IPS-15b (cell line): ENCODE results near the gene VPS4A.

Source experiments
- H3K27me3 ChIP-seq: one replicate; pipeline ENCODE4 v1.6.1; 2013; ENCODE audit warnings: low read length; ENCODE audit not compliant: control insufficient read depth, insufficient read depth
- H3K36me3 ChIP-seq: one replicate; pipeline ENCODE4 v1.6.1; 2013; ENCODE audit warnings: low read length; ENCODE audit not compliant: control insufficient read depth, insufficient read depth
- H3K4me1 ChIP-seq: one replicate; pipeline ENCODE4 v1.6.1; 2013; ENCODE audit warnings: mild to moderate bottlenecking, low read length; ENCODE audit not compliant: control insufficient read depth, insufficient read depth
- H3K4me3 ChIP-seq: one replicate; pipeline ENCODE4 v1.5.1; 2013; ENCODE audit warnings: low read depth, low read length
- H3K9ac ChIP-seq: one replicate; pipeline ENCODE4 v1.6.1; 2013; ENCODE audit warnings: low read depth, mild to moderate bottlenecking, low read length
- H3K9me3 ChIP-seq: one replicate; pipeline ENCODE4 v1.6.1; 2013; ENCODE audit warnings: mild to moderate bottlenecking, low read length; ENCODE audit not compliant: control insufficient read depth, insufficient read depth

The VPS4A gene

GRCh38 chr16:69309316-69309715, 1.8 kb upstream of the VPS4A start:
- Histone ChIP-seq H3K9ac (no peak overlapping the region), H3K27me3 (no peaks in the 10 kb centered on the region), H3K4me3 (no peak overlapping the region), H3K36me3 (no peaks in the 10 kb centered on the region), H3K9me3 (no peaks in the 10 kb centered on the region), H3K4me1 (no peaks in the 10 kb centered on the region)

DNA sequence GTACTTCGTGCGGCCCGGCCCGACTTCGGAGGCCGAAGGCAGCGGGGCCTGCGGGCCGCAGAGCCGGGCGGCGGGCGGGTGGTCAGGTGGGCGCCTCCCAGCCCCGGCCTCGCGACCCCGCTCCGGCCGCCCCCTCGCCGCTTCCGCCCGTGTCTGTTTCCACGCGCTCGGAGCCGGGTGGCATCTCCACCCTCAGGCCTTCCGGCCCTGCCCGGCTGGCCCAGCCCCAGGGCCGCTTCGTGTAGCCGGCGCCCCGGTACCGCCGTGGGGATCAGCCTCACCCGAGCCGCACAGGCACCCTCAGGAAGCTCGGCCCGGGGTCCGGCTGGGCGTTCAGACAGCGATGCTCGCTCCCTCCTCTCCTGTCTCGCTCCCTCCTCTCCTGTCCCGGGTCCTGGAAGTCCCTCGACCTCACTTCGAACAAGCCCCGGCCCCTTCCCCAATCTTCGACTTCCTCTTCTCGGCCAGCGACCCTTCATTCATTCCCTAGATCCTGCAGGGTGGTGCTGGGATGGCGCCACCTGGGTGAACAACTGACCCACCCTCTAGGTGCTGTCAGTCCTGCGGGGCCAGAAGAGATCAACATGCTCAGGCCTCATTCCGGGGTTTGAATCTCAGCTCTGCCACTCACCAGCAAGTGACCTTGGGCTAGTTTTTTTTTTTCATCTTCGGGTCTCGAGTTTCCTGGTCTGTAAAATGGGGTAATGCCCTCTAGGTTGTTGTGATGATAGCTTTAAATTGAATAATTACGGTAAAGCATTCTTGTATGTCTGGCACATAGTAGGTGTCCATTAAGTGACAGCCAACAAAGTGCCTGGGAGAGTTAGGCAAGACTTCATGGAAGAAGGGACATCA, 610 bp downstream of the VPS4A start:
- no peaks in the 10 kb centered on the region for H3K4me1 ChIP-seq
- H3K27me3 ChIP-seq, result no peaks in the 10 kb centered on the region
- peak overlapping the region; percentile 79 for H3K4me3 ChIP-seq
- H3K36me3 ChIP-seq, result peaks cover 13% of the 10 kb centered on the region
- peak overlapping the region; percentile 66 for H3K9ac ChIP-seq
- H3K9me3 ChIP-seq, result no peaks in the 10 kb centered on the region

DNA sequence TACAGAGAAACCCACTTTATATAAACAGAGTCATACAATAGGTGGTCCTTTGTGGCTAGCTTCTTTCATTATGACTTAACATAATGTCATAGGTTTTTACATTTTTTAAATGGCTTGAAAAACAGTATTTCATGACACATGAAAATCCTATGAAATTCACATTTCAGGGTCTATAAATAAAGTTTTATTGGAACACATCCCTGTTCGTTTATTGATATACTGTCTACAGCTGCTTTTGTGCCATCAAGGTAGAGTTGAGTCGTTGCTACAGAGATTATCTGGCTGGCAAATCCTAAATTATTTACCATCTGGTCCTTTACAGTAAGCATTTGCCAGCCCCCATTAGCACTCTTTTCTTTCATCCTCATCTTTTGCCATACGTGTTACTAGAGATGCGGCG, 2.3 kb downstream of the VPS4A start:
- Histone ChIP-seq H3K4me3 (no peak overlapping the region), H3K4me1 (no peaks in the 10 kb centered on the region), H3K9ac (no peak overlapping the region), H3K9me3 (no peaks in the 10 kb centered on the region), H3K27me3 (no peaks in the 10 kb centered on the region), H3K36me3 (peaks cover 19% of the 10 kb centered on the region)

DNA sequence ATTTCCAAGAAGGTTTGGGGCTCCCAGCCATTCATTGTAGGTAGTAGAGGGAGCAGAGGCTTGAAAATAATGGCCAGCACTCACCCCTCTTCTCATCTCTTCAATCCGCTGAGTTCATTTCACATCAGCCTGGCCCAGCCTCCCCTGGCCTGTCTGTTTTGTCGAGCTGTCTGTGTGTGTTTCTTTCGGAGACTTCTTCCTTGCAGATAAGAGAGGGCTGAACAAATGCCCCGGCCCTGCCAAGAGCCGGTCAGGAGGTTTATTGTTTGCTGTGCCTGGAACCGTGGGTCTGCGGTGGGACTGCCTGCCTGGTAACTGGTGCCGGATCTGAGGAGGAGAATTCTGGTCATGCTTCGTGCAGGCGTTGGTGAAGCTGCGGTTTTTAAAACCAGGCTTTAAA, 3.4 kb downstream of the VPS4A start:
- Histone ChIP-seq H3K36me3 (peaks cover 28% of the 10 kb centered on the region), H3K9me3 (no peaks in the 10 kb centered on the region), H3K4me1 (no peaks in the 10 kb centered on the region), H3K4me3 (no peak overlapping the region), H3K27me3 (no peaks in the 10 kb centered on the region), H3K9ac (no peak overlapping the region)

DNA sequence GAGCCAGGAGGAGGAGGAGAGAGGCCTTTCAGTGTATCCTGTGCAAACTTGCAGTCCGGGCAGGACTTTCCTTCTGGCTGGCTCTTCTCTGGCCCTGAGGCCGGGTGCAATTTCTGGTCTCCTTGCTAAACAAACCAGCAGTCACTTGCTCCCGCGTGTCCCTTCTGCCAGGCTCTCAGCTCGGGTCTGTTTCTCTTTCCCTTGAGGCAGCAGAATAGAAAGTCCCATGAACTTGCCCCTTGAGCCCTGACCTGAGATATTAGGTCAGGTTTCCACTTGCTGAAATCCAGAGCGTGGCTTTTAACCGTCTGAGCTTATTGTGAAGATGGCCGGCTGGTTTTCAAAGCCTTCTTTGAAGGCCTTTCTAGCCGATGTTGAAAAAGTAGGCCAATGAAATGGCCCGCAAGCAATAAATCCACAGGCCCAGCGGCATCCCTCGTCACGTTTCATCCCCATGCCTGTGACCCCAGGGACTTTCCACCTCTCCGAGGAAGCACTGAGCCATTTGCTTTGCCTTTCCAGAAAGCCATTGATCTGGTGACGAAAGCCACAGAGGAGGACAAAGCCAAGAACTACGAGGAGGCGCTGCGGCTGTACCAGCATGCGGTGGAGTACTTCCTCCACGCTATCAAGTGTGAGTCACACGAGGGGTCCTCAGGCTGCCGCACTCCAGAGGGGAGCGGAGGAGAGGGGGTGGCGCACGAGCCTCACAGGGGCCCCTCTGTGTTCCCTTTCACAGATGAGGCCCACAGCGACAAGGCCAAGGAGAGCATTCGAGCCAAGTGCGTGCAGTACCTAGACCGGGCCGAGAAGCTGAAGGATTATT, 4.5 kb downstream of the VPS4A start:
- Histone ChIP-seq H3K4me1 (no peaks in the 10 kb centered on the region), H3K36me3 (peaks cover 40% of the 10 kb centered on the region), H3K4me3 (no peak overlapping the region), H3K9ac (no peak overlapping the region), H3K27me3 (no peaks in the 10 kb centered on the region), H3K9me3 (no peaks in the 10 kb centered on the region)

- Histone ChIP-seq H3K36me3 (peaks cover 49% of the 10 kb centered on the region), H3K4me1 (no peaks in the 10 kb centered on the region)
Observed at GRCh38 chr16:69316595-69317034, 5.5 kb downstream of the VPS4A start.

DNA sequence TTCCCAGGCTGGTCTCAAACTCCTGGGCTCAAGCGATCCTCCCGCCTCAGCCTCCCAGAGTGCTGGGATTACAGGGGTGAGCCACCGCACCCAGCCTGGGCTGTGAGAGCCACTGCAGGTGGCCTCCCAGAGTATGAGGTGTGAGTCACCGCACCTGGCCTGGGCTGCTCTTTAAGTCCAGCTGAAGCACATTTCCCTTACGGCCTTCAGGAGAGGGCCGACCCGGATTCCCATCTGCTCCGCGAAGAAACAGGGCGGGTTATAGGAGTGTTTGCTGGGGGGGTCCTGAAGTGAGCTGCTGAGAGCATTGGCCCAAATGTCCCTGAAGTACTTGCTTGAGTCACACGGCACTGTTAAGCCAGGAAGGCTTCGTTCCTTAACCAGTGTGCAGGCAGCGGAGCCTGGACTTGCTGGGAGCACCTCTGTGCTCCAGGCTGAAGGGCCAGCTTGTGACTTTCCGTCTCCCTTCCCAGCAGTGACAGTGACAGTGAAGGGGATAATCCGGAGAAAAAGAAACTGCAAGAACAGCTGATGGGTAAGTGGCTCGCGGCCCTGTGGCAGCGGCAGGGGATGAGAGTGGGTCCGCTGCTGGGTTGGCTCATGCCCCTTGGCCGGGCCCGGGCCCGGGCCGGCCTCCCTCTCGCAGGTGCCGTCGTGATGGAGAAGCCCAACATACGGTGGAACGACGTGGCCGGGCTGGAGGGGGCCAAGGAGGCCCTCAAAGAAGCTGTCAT, 7.2 kb downstream of the VPS4A start:
- no peak overlapping the region for H3K9ac ChIP-seq
- H3K4me3 ChIP-seq, result no peak overlapping the region
- H3K9me3 ChIP-seq, result no peaks in the 10 kb centered on the region
- H3K27me3 ChIP-seq, result no peaks in the 10 kb centered on the region
- H3K36me3 ChIP-seq, result peaks cover 62% of the 10 kb centered on the region
- H3K4me1 ChIP-seq, result no peaks in the 10 kb centered on the region

More at GRCh38 chr16:69316595-69317034, 5.5 kb downstream of the VPS4A start:
- Histone ChIP-seq H3K9ac (no peak overlapping the region), H3K27me3 (no peaks in the 10 kb centered on the region), H3K9me3 (no peaks in the 10 kb centered on the region), H3K4me3 (no peak overlapping the region)

GRCh38 chr16:69318911-69319289, 7.8 kb downstream of the VPS4A start:
- Histone ChIP-seq H3K27me3 (no peaks in the 10 kb centered on the region), H3K9me3 (no peaks in the 10 kb centered on the region), H3K4me1 (no peaks in the 10 kb centered on the region), H3K9ac (no peak overlapping the region), H3K4me3 (no peak overlapping the region), H3K36me3 (peaks cover 66% of the 10 kb centered on the region)

DNA sequence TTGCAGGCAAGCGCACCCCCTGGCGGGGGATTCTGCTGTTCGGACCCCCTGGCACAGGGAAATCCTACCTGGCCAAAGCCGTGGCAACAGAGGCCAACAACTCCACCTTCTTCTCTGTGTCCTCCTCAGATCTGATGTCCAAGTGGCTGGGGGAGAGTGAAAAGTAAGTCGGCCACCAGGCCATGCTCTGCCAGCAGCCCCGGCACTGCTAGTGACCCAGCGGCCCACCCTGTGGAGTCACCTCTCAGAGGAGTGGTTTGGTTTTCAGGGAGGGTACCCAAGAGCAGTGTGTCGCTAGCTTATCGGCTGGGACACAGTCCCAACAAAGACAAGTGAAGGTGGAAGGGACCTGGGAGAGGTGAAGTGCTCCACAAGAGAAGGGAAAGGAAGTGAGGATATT, 8.2 kb downstream of the VPS4A start:
- H3K9me3 ChIP-seq, result no peaks in the 10 kb centered on the region
- H3K4me3 ChIP-seq, result no peak overlapping the region
- no peak overlapping the region for H3K9ac ChIP-seq
- no peaks in the 10 kb centered on the region for H3K4me1 ChIP-seq
- H3K36me3 ChIP-seq, result peaks cover 70% of the 10 kb centered on the region
- H3K27me3 ChIP-seq, result no peaks in the 10 kb centered on the region

DNA sequence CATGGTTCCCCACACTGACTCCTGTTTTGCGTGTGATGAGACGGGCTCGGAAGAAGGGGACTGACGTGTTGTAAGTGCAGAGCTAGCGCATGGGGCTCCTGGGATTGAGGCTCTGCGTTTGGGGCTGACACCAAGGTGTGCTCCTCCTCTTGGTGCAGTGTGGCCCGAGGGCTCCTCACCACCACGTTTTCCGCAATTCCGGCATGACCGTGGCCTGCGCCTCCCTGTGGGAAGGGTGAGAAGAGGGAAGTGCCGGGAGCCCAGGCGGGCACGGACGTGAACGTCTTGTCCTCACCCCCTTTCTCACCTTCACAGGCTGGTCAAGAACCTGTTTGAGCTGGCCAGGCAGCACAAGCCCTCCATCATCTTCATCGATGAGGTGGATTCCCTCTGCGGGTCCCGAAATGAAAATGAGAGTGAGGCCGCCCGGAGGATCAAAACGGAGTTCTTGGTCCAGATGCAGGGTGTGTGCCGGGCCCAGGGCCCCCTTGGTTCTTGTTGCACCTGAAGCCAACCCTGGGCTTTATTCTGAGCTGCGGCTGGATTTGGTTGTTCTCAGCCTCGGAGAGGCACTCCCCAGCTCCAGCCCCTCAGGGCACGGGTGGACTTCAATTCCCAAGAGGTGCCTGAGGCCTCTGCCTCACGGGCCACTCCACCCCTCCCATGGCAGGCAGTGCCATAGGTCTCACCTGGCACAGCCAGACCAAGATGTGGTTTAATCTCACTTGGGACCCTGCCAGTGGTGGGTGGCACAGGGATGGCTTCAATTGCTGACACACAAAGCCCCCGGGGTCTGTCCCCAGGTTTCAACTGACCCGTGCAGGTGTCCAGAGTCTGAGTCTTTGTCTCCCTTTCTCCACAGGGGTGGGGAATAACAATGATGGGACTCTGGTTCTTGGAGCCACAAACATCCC, 8.9 kb downstream of the VPS4A start:
- H3K27me3 ChIP-seq, result no peaks in the 10 kb centered on the region
- no peaks in the 10 kb centered on the region for H3K4me1 ChIP-seq
- peaks cover 77% of the 10 kb centered on the region for H3K36me3 ChIP-seq
- no peak overlapping the region for H3K4me3 ChIP-seq
- H3K9ac ChIP-seq, result no peak overlapping the region
- H3K9me3 ChIP-seq, result no peaks in the 10 kb centered on the region

DNA sequence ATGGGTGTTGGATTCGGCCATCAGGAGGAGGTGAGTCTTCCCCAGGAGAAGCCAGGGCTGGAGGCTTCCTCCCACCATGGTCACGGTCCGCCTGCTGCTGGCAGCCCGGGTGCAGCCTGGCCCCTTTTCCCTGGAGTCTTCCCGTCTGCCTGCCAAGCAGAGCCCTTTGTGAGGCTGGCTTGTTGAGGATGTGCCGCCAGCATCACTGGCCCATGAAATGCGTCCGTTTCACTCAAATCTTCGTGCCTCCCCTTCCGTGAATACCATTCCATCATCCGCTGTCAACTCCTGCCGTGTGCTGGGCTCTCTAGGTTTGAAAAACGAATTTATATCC, 9.6 kb downstream of the VPS4A start:
- Histone ChIP-seq H3K4me1 (no peaks in the 10 kb centered on the region), H3K9ac (no peak overlapping the region), H3K9me3 (no peaks in the 10 kb centered on the region), H3K36me3 (peaks cover 76% of the 10 kb centered on the region), H3K4me3 (no peak overlapping the region), H3K27me3 (no peaks in the 10 kb centered on the region)
